Large intestine (tissue), 12 donors: Measurements from ENCODE around the gene MINDY2. TPM values are rescaled to one million over a fixed set of nuclear protein-coding genes. Genes with fewer than 3 reads are reported as not detected.
A peak's percentile ranks its signal among the peaks of the same experiment; 100 is the strongest.

Experiments used
- DNase-seq, 2 donors: peaks; one replicate each; pipeline versions ENCODE4 v3.0.0 to v3.0.0-alpha.2; 2013
- H3K27ac ChIP-seq: one replicate; pipeline ENCODE4 v1.5.1; 2013; ENCODE audit warnings: low read length
- H3K27me3 ChIP-seq: 2 replicates; pipeline ENCODE4 v1.6.1; 2013; ENCODE audit warnings: low read length; ENCODE audit not compliant: control insufficient read depth, insufficient read depth
- H3K36me3 ChIP-seq: 2 replicates; pipeline ENCODE4 v1.6.1; 2013; ENCODE audit warnings: low read length; ENCODE audit not compliant: control insufficient read depth, insufficient read depth
- H3K4me1 ChIP-seq: one replicate; pipeline ENCODE4 v1.6.1; 2013; ENCODE audit warnings: low read length; ENCODE audit not compliant: control insufficient read depth, insufficient read depth
- H3K4me3 ChIP-seq: one replicate; pipeline ENCODE4 v1.5.1; 2013; ENCODE audit warnings: low read length
- H3K9me3 ChIP-seq: one replicate; pipeline ENCODE4 v1.6.1; 2013; ENCODE audit warnings: mild to moderate bottlenecking, low read depth, low read length, moderate library complexity; ENCODE audit not compliant: control insufficient read depth
- WGBS: methylation state at CpG from one replicate; pipeline ENCODE4 v1.1.5; 2013; ENCODE audit warnings: low lambda C conversion rate; ENCODE audit not compliant: insufficient coverage; 5-methylcytosine and 5-hydroxymethylcytosine counted together
- long read RNA-seq, 11 donors: transcript quantifications; one replicate each; lab custom pipeline, GENCODE V29; 2026
- polyA plus RNA-seq: library from polyadenylated mRNA; unstranded; fragments of 120-200 nt; gene quantifications from one replicate; pipeline ENCODE4 v1.2.1, GENCODE V29; 2013

The MINDY2 gene
- polyA plus RNA-seq, result 12.3 TPM
- long read RNA-seq, donor 1, full-length matches to known transcripts, result 1 of 1 reads
- long read RNA-seq, donor 1, partial matches to known transcripts, result 0 of 1 reads
- long read RNA-seq, donor 1, other reads (novel, unspliced or antisense), result 0 of 1 reads
- long read RNA-seq, donor 2, full-length matches to known transcripts, result 5 of 5 reads
- long read RNA-seq, donor 2, partial matches to known transcripts, result 0 of 5 reads
- long read RNA-seq, donor 2, other reads (novel, unspliced or antisense), result 0 of 5 reads
- long read RNA-seq, donor 3, result 0 reads
- long read RNA-seq, donor 4, result 0 reads
- long read RNA-seq, donor 5, full-length matches to known transcripts, result 1 of 1 reads
- long read RNA-seq, donor 5, partial matches to known transcripts, result 0 of 1 reads
- long read RNA-seq, donor 5, other reads (novel, unspliced or antisense), result 0 of 1 reads
- long read RNA-seq, donor 6, full-length matches to known transcripts, result 2 of 2 reads
- long read RNA-seq, donor 6, partial matches to known transcripts, result 0 of 2 reads
- long read RNA-seq, donor 6, other reads (novel, unspliced or antisense), result 0 of 2 reads
- long read RNA-seq, donor 7, result 0 reads
- long read RNA-seq, donor 8, full-length matches to known transcripts, result 2 of 2 reads
- long read RNA-seq, donor 8, partial matches to known transcripts, result 0 of 2 reads
- long read RNA-seq, donor 8, other reads (novel, unspliced or antisense), result 0 of 2 reads
- long read RNA-seq, donor 9, full-length matches to known transcripts, result 1 of 1 reads
- long read RNA-seq, donor 9, partial matches to known transcripts, result 0 of 1 reads
- long read RNA-seq, donor 9, other reads (novel, unspliced or antisense), result 0 of 1 reads
- long read RNA-seq, donor 10, full-length matches to known transcripts, result 4 of 4 reads
- long read RNA-seq, donor 10, partial matches to known transcripts, result 0 of 4 reads
- long read RNA-seq, donor 10, other reads (novel, unspliced or antisense), result 0 of 4 reads
- long read RNA-seq, donor 11, full-length matches to known transcripts, result 2 of 2 reads
- long read RNA-seq, donor 11, partial matches to known transcripts, result 0 of 2 reads
- long read RNA-seq, donor 11, other reads (novel, unspliced or antisense), result 0 of 2 reads

GRCh38 chr15:58770857-58771620 lies at the start of gene MINDY2:
TSS of gene MINDY2 (plus strand) at chr15:58771302. CDS start at chr15:58771396, 94 bp downstream.
- no CpG with 5 or more reads among the region's 75 CpGs for WGBS
- Histone ChIP-seq H3K4me1 (peaks cover 15% of the 10 kb centered on the region), H3K27ac (peak within 1 kb of the TSS; percentile 98), H3K9me3 (peaks cover 7% of the 10 kb centered on the region), H3K36me3 (no peaks in the 10 kb centered on the region), H3K27me3 (no peaks in the 10 kb centered on the region), H3K4me3 (peak within 1 kb of the TSS; percentile 99)
- DNase-seq, result peak; percentile 100

GRCh38 chr15:58724466-58724865 lies 46.6 kb upstream of the MINDY2 start:
- no CpG with 5 or more reads among the region's 1 CpG for WGBS
- no peaks in the 10 kb centered on the region for H3K9me3 ChIP-seq

GRCh38 chr15:58726867-58727266 lies 44.2 kb upstream of the MINDY2 start:
- DNase-seq, result no peak
- no peak overlapping the region for H3K27ac ChIP-seq
- H3K27me3 ChIP-seq, result no peaks in the 10 kb centered on the region
- no peaks in the 10 kb centered on the region for H3K36me3 ChIP-seq
- 100% methylated on average over 1 of the region's 12 CpGs for WGBS
- H3K9me3 ChIP-seq, result no peaks in the 10 kb centered on the region
- H3K4me1 ChIP-seq, result no peaks in the 10 kb centered on the region
- no peak overlapping the region for H3K4me3 ChIP-seq

More at GRCh38 chr15:58724466-58724865, 46.6 kb upstream of the MINDY2 start:
- Histone ChIP-seq H3K4me1 (no peaks in the 10 kb centered on the region), H3K27me3 (no peaks in the 10 kb centered on the region), H3K36me3 (no peaks in the 10 kb centered on the region), H3K4me3 (no peak overlapping the region), H3K27ac (no peak overlapping the region)
- peak in 1 of 2 donors; percentile 12 for DNase-seq

- H3K4me1 ChIP-seq, result peaks cover 10% of the 10 kb centered on the region
- H3K27me3 ChIP-seq, result no peaks in the 10 kb centered on the region
- no peaks in the 10 kb centered on the region for H3K9me3 ChIP-seq
- no peak for DNase-seq
- no peak overlapping the region for H3K27ac ChIP-seq
- WGBS, result no CpG with 5 or more reads among the region's 5 CpGs
- H3K4me3 ChIP-seq, result no peak overlapping the region
- no peaks in the 10 kb centered on the region for H3K36me3 ChIP-seq
Measured at GRCh38 chr15:58731756-58732535, 39.2 kb upstream of the MINDY2 start.

- Histone ChIP-seq H3K36me3 (no peaks in the 10 kb centered on the region), H3K27me3 (no peaks in the 10 kb centered on the region), H3K4me3 (no peak overlapping the region), H3K27ac (no peak overlapping the region), H3K9me3 (no peaks in the 10 kb centered on the region), H3K4me1 (peaks cover 10% of the 10 kb centered on the region)
- 100% methylated on average over 1 of the region's 4 CpGs for WGBS
- DNase-seq, result no peak
Measured at GRCh38 chr15:58732625-58733363, 38.3 kb upstream of the MINDY2 start.

- Histone ChIP-seq H3K4me1 (peaks cover 13% of the 10 kb centered on the region), H3K36me3 (no peaks in the 10 kb centered on the region), H3K4me3 (no peak overlapping the region), H3K9me3 (no peaks in the 10 kb centered on the region), H3K27me3 (no peaks in the 10 kb centered on the region), H3K27ac (peak overlapping the region; percentile 23)
- no peak for DNase-seq
- WGBS, result no CpG with 5 or more reads among the region's 2 CpGs
Measured at GRCh38 chr15:58734859-58735258, 36.2 kb upstream of the MINDY2 start.

GRCh38 chr15:58736018-58736643 lies 35.0 kb upstream of the MINDY2 start:
- Histone ChIP-seq H3K4me3 (no peak overlapping the region), H3K9me3 (no peaks in the 10 kb centered on the region), H3K36me3 (no peaks in the 10 kb centered on the region), H3K27me3 (no peaks in the 10 kb centered on the region), H3K4me1 (peaks cover 13% of the 10 kb centered on the region), H3K27ac (no peak overlapping the region)
- DNase-seq, result no peak
- WGBS, result 58% methylated on average over 2 of the region's 2 CpGs

- Histone ChIP-seq H3K4me1 (peaks cover 13% of the 10 kb centered on the region), H3K27ac (no peak overlapping the region), H3K9me3 (no peaks in the 10 kb centered on the region), H3K4me3 (no peak overlapping the region), H3K27me3 (no peaks in the 10 kb centered on the region), H3K36me3 (no peaks in the 10 kb centered on the region)
- 83% methylated on average over 1 of the region's 3 CpGs for WGBS
- no peak for DNase-seq
Measured at GRCh38 chr15:58737298-58737697, 33.8 kb upstream of the MINDY2 start.
